Activated CD8-positive, alpha-beta memory T cell treated with anti-CD3 and anti-CD28 coated beads for 1 hour (primary cell): ENCODE measurements around the gene CCDC134.

Experiments
- DNase-seq, 2 donors: peaks; one replicate each; pipeline ENCODE4 v3.0.0-alpha.2; 2020; ENCODE audit warnings: low read depth in 1 of 2; ENCODE audit errors: extremely low read depth in 1 of 2

Gene CCDC134

GRCh38 chr22:41874090-41874489 lies 73.6 kb downstream of the CCDC134 start:
- no peak for DNase-seq

GRCh38 chr22:41875531-41876270 lies 75.2 kb downstream of the CCDC134 start:
- DNase-seq: no peak
